HepG2 (cell line): ENCODE measurements around the gene SLC6A5. TPM values are rescaled to one million over a fixed set of nuclear protein-coding genes. Genes with fewer than 3 reads are reported as not detected.

ENCODE experiments used
- ATAC-seq: fragments of 200-7000 bp; cut with Tn5 transposase; 3 replicates; pipeline ENCODE4 v1.9.1; 2020; ENCODE audit warnings: mild to moderate bottlenecking, moderate library complexity
- BruUV-seq: library from RNA; stranded (reverse); fragments of 400-500 nt; replicated peaks from 2 replicates; lab custom pipeline; 2021; lab: Mats Ljungman, UMichigan
- CTCF ChIA-PET: fragments of 300-600 bp; formaldehyde crosslinking; extraction: SDS; loops from one replicate; lab custom pipeline; 2021; ENCODE audit warnings: low total read pairs, inconsistent platforms, low intra/inter-chr PET ratio; lab: Yijun Ruan, JAX
- POLR2A ChIA-PET: fragments of 350-600 bp; sonication (Branson Sonifier 250); formaldehyde crosslinking; loops from one replicate; lab custom pipeline; 2020; ENCODE audit warnings: antibody characterized with exemption, inconsistent platforms; lab: Yijun Ruan, JAX
- DNase-seq: peaks from one replicate; pipeline ENCODE4 v3.0.0-alpha.2; 2015; ENCODE audit warnings: low spot score
- FAIRE-seq: peaks from 3 replicates; lab custom pipeline; 2011; peaks lifted over from hg19 to GRCh38; lab: Jason Lieb, UNC
- H2AFZ ChIP-seq: one replicate; pipeline ENCODE4 v1.6.1; 2011; ENCODE audit warnings: low read length, inconsistent platforms
- H3K27ac ChIP-seq: fragments of 300-600 bp; 3 replicates; pipeline ENCODE4 v1.8.0; 2011; ENCODE audit warnings: mixed run types, mild to moderate bottlenecking, mixed read lengths, low read length, inconsistent platforms; ENCODE audit not compliant: insufficient read depth; ENCODE audit errors: extremely low read length
- H3K27me3 ChIP-seq, 2 experiments: fragments of 200-600 bp in 1 of 2; 2 replicates in 1 of 2; 3 replicates in 1 of 2; pipeline versions ENCODE4 v1.6.0 to v1.8.0; 2011; ENCODE audit warnings: low read length in 2 of 2, mild to moderate bottlenecking in 2 of 2, moderate library complexity in 2 of 2, inconsistent platforms in 1 of 2; ENCODE audit not compliant: insufficient read depth in 2 of 2, control insufficient read depth in 1 of 2
- H3K36me3 ChIP-seq, 2 experiments: fragments of 200-600 bp in 1 of 2; replicated peaks in 1 of 2; 2 replicates in 1 of 2; 3 replicates in 1 of 2; pipeline versions ENCODE4 v1.5.1 to v1.8.0; 2011; ENCODE audit warnings: low read length in 2 of 2, inconsistent platforms in 1 of 2; ENCODE audit not compliant: insufficient read depth in 2 of 2, control insufficient read depth in 1 of 2
- H3K4me1 ChIP-seq: 2 replicates; pipeline ENCODE4 v1.5.1; 2012; ENCODE audit warnings: low read length, inconsistent platforms; ENCODE audit not compliant: insufficient read depth
- H3K4me2 ChIP-seq: 2 replicates; pipeline ENCODE4 v1.6.0; 2011; ENCODE audit warnings: low read depth, low read length, inconsistent platforms
- H3K4me3 ChIP-seq, 3 experiments: fragments of 200-600 bp in 1 of 3; sonication (generic), shearing (Covaris generic) in 1 of 3; replicated peaks in 1 of 3; 2 replicates each; pipeline ENCODE4 v1.5.1; 2011 to 2016; ENCODE audit warnings: low read length in 3 of 3, inconsistent platforms in 2 of 3, low read depth in 2 of 3, mild to moderate bottlenecking in 2 of 3, control low read depth in 1 of 3, mixed read lengths in 1 of 3; ENCODE audit not compliant: insufficient read depth in 1 of 3
- H3K79me2 ChIP-seq: one replicate; pipeline ENCODE4 v1.6.1; 2011; ENCODE audit warnings: low read length, inconsistent platforms; ENCODE audit not compliant: insufficient read depth
- H3K9ac ChIP-seq: 2 replicates; pipeline ENCODE4 v1.6.0; 2011; ENCODE audit warnings: mild to moderate bottlenecking, low read depth, low read length, inconsistent platforms; ENCODE audit not compliant: insufficient read depth
- H3K9me3 ChIP-seq: 2 replicates; pipeline ENCODE4 v1.5.1; 2012; ENCODE audit warnings: mild to moderate bottlenecking, low read length
- H4K20me1 ChIP-seq: 2 replicates; pipeline ENCODE4 v1.6.0; 2011; ENCODE audit warnings: inconsistent platforms, mild to moderate bottlenecking, low read length, moderate library complexity; ENCODE audit not compliant: insufficient read depth
- ELF1 ChIP-seq: sonication (generic); formaldehyde crosslinking; IDR thresholded peaks from 2 replicates; pipeline ENCODE4 v1.4.0; 2020; ENCODE audit warnings: missing genetic modification reagents
- HNRNPL ChIP-seq: fragments of 200-400 bp; formaldehyde crosslinking; IDR thresholded peaks from 2 replicates; pipeline ENCODE4 v1.6.1; 2017; ENCODE audit warnings: mild to moderate bottlenecking, low read depth, low read length
- JUND ChIP-seq: sonication (generic); formaldehyde crosslinking; IDR thresholded peaks from 2 replicates; pipeline ENCODE4 v1.8.0; 2022; ENCODE audit warnings: mild to moderate bottlenecking, missing genetic modification reagents
- REST ChIP-seq, 2 experiments: IDR thresholded peaks; 2 replicates each; pipeline ENCODE4 v1.6.1; 2011 to 2012; ENCODE audit warnings: low read length in 2 of 2, borderline replicate concordance in 1 of 2, low read depth in 1 of 2, mild to moderate bottlenecking in 1 of 2, moderate library complexity in 1 of 2
- STAT6 ChIP-seq: sonication (generic); formaldehyde crosslinking; IDR thresholded peaks from 2 replicates; pipeline ENCODE4 v1.4.0; 2020; ENCODE audit warnings: missing genetic modification reagents, mild to moderate bottlenecking, borderline replicate concordance
- TOPORS ChIP-seq: sonication (generic); formaldehyde crosslinking; IDR thresholded peaks from 2 replicates; pipeline ENCODE4 v1.8.0; 2023; ENCODE audit warnings: mild to moderate bottlenecking, missing genetic modification reagents
- ZC3H13 ChIP-seq: sonication (generic); formaldehyde crosslinking; IDR thresholded peaks from 2 replicates; pipeline ENCODE4 v1.8.1; 2023; ENCODE audit warnings: mild to moderate bottlenecking, missing genetic modification reagents, moderate library complexity
- ZNF121 ChIP-seq: sonication (generic); formaldehyde crosslinking; IDR thresholded peaks from 2 replicates; pipeline ENCODE4 v1.5.0; 2020; ENCODE audit warnings: mild to moderate bottlenecking, missing genetic modification reagents
- ZNF230 ChIP-seq: sonication (generic); formaldehyde crosslinking; IDR thresholded peaks from 2 replicates; pipeline ENCODE4 v1.4.0; 2020; ENCODE audit warnings: mild to moderate bottlenecking, missing genetic modification reagents
- ZNF275 ChIP-seq: sonication (generic); formaldehyde crosslinking; IDR thresholded peaks from 2 replicates; pipeline ENCODE4 v1.8.0; 2022; ENCODE audit warnings: missing genetic modification reagents, mild to moderate bottlenecking, inconsistent platforms, borderline replicate concordance
- ZNF282 ChIP-seq: fragments of 450-650 bp; IDR thresholded peaks from 2 replicates; pipeline ENCODE4 v1.6.1; 2018; ENCODE audit not compliant: partially characterized antibody
- ZNF326 ChIP-seq: sonication (generic); formaldehyde crosslinking; IDR thresholded peaks from 2 replicates; pipeline ENCODE4 v1.4.0; 2020; ENCODE audit warnings: missing genetic modification reagents, borderline replicate concordance
- ZNF549 ChIP-seq: sonication (generic); formaldehyde crosslinking; IDR thresholded peaks from 2 replicates; pipeline ENCODE4 v1.5.0; 2020; ENCODE audit warnings: missing genetic modification reagents
- ZSCAN9 ChIP-seq: IDR thresholded peaks from 2 replicates; pipeline ENCODE4 v1.6.1; 2016; ENCODE audit warnings: borderline replicate concordance
- ZUFSP ChIP-seq: sonication (generic); formaldehyde crosslinking; IDR thresholded peaks from 2 replicates; pipeline ENCODE4 v1.9.0; 2021; ENCODE audit warnings: missing genetic modification reagents, mild to moderate bottlenecking, borderline replicate concordance
- WGBS: methylation state at CpG from one replicate; pipeline ENCODE4 v1.1.6; 2017; ENCODE audit warnings: low lambda C conversion rate; 5-methylcytosine and 5-hydroxymethylcytosine counted together
- in situ Hi-C: cut with HindIII; loops from 2 replicates; pipeline ENCODE4 v1.10.0; 2017; ENCODE audit warnings: low pct_unique_long_range_greater_than_20kb; ENCODE audit not compliant: extremely low pct_ligation_motif_present
- intact Hi-C: fragments of 100-400 bp; cut with micrococcal nuclease; formaldehyde crosslinking; loops from one replicate; pipeline ENCODE4 v1.10.0; 2022; ENCODE audit not compliant: unreplicated experiment
- polyA plus RNA-seq, 8 experiments: library from polyadenylated mRNA; depleted of rRNA in 3 of 8; stranded (reverse) in 7 of 8; unstranded in 1 of 8; fragments of >200 nt; fragmentation: Illumina TruSeq in 4 of 8; extraction: Trizol in 4 of 8; gene quantifications; 2 replicates each; pipeline versions ENCODE4 v1.2.1 to v1.2.3, GENCODE V29; 2011 to 2016; ENCODE audit warnings: low read depth in 4 of 8, missing spikeins in 1 of 8, mixed read lengths in 1 of 8; ENCODE audit not compliant: insufficient read depth in 1 of 8
- total RNA-seq, 5 experiments: library from RNA; depleted of rRNA; stranded (reverse); fragments of >200 nt; fragmentation: Illumina TruSeq; extraction: Trizol; gene quantifications; 2 replicates each; pipeline ENCODE4 v1.2.3, GENCODE V29; 2016; ENCODE audit warnings: low read depth in 1 of 5

SLC6A5 gene
- total and polyA plus RNA-seq, 2 of the 13 experiments (the other 11 are each of a cell fraction or from before 2014, with no cell fraction given), result not detected

- TF ChIP-seq JUND (no peak), ZC3H13 (CRISPR knock-in tag) (no peak), ZNF282 (no peak), TOPORS (CRISPR knock-in tag) (no peak), REST (IDR thresholded peaks at IDR 0.05; ENCODE audit: borderline replicate concordance in 1 of 2, low read depth in 1 of 2, low read length in 2 of 2) (no peak)
- TF ChIP-seq, all 625 proteins: peak for 0
These were observed 54.6 kb downstream of the SLC6A5 start (continued) for GRCh38 chr11:20654038-20654437.

- WGBS, result 0% methylated on average over 4 of the region's 4 CpGs
- TF ChIP-seq ELF1 (CRISPR knock-in tag), result no peak
- TF ChIP-seq HNRNPL, result no peak
- TF ChIP-seq ZNF326 (CRISPR knock-in tag), result no peak
- TF ChIP-seq ZUFSP, result no peak
- no peak for TF ChIP-seq STAT6 (CRISPR knock-in tag)
- no peak for TF ChIP-seq ZNF230 (CRISPR knock-in tag)
- no peak for TF ChIP-seq ZNF549 (CRISPR knock-in tag)
- no peak for TF ChIP-seq ZNF275 (CRISPR knock-in tag)
- no peak for TF ChIP-seq ZSCAN9 (CRISPR knock-in tag)
- TF ChIP-seq ZNF121 (CRISPR knock-in tag), result no peak
These were observed 57.5 kb downstream of the SLC6A5 start for GRCh38 chr11:20656901-20657300.

More at GRCh38 chr11:20656901-20657300, 57.5 kb downstream of the SLC6A5 start:
- H3K4me1 ChIP-seq, result peaks cover 8% of the 10 kb centered on the region; the same call in 1 of the 2 replicates
- H3K27ac ChIP-seq, result no peak overlapping the region
- no peak for DNase-seq
- no peak overlapping the region for H3K9ac ChIP-seq
- no peaks in the 10 kb centered on the region for H4K20me1 ChIP-seq
- no peak overlapping the region for H2AFZ ChIP-seq
- peaks cover 0 to 19% of the 10 kb centered on the region in 2 experiments; a peak in 1 of 5 replicates for H3K27me3 ChIP-seq
- no peak overlapping the region for H3K4me3 ChIP-seq
- H3K9me3 ChIP-seq, result no peaks in the 10 kb centered on the region
- in situ Hi-C loops (loop anchor here (25.0 kb wide), 1 partner anchor 1480 kb away; no protein-coding TSS in a partner anchor), intact Hi-C loops (no loop called here)
- no TSS peak for BruUV-seq
- H3K4me2 ChIP-seq, result no peak overlapping the region
- no peak for ATAC-seq
- no peaks in the 10 kb centered on the region for H3K36me3 ChIP-seq
- no peaks in the 10 kb centered on the region for H3K79me2 ChIP-seq
- CTCF ChIA-PET, result no interaction called here
- FAIRE-seq, result no peak
- POLR2A ChIA-PET, result no interaction called here
